Mesenchymal stem cell (in vitro differentiated cells and primary cell): Measurements from ENCODE around the gene CELSR3.

ENCODE experiments used
- DNase-seq: peaks from one replicate; pipeline ENCODE4 v3.0.0-alpha.2; 2013
- H2AFZ ChIP-seq: one replicate; pipeline ENCODE4 v1.6.1; 2013; ENCODE audit warnings: low read depth, mild to moderate bottlenecking, control low read depth, inconsistent platforms, low read length, moderate library complexity
- H2AK5ac ChIP-seq: 2 replicates; pipeline ENCODE4 v1.6.1; 2013; ENCODE audit warnings: low read length, moderate library complexity, mild to moderate bottlenecking, inconsistent platforms; ENCODE audit not compliant: severe bottlenecking
- H2BK120ac ChIP-seq: one replicate; pipeline ENCODE4 v1.6.1; 2013; ENCODE audit warnings: low read depth, mild to moderate bottlenecking, inconsistent platforms, low read length, moderate library complexity
- H2BK12ac ChIP-seq, 2 experiments: one replicate each; pipeline ENCODE4 v1.6.1; 2013; ENCODE audit warnings: inconsistent platforms in 2 of 2, low read length in 2 of 2, mild to moderate bottlenecking in 2 of 2, moderate library complexity in 2 of 2, control low read depth in 1 of 2
- H2BK15ac ChIP-seq: one replicate; pipeline ENCODE4 v1.6.1; 2013; ENCODE audit warnings: mild to moderate bottlenecking, low read depth, inconsistent platforms; ENCODE audit not compliant: poor library complexity, severe bottlenecking
- H2BK5ac ChIP-seq: 2 replicates; pipeline ENCODE4 v1.6.1; 2013; ENCODE audit warnings: low read depth, mild to moderate bottlenecking, low read length, control low read depth, inconsistent platforms; ENCODE audit not compliant: poor library complexity, severe bottlenecking
- H3K14ac ChIP-seq, 2 experiments: one replicate each; pipeline ENCODE4 v1.6.1; 2013; ENCODE audit warnings: inconsistent platforms in 2 of 2, low read length in 2 of 2, control low read depth in 1 of 2, mild to moderate bottlenecking in 1 of 2, moderate library complexity in 1 of 2
- H3K18ac ChIP-seq, 2 experiments: one replicate each; pipeline ENCODE4 v1.6.1; 2013; ENCODE audit warnings: inconsistent platforms in 2 of 2, low read length in 2 of 2, control low read depth in 1 of 2, low read depth in 1 of 2, mild to moderate bottlenecking in 1 of 2
- H3K23ac ChIP-seq, 2 experiments: one replicate each; pipeline ENCODE4 v1.6.1; 2013; ENCODE audit warnings: inconsistent platforms in 2 of 2, low read length in 2 of 2, mild to moderate bottlenecking in 2 of 2, moderate library complexity in 2 of 2, control low read depth in 1 of 2
- H3K27ac ChIP-seq: 2 replicates; pipeline ENCODE4 v1.5.1; 2013; ENCODE audit warnings: mild to moderate bottlenecking, moderate library complexity, low read length, control low read depth, inconsistent platforms; ENCODE audit not compliant: poor library complexity, severe bottlenecking
- H3K27me3 ChIP-seq, 2 experiments: 2 replicates each; pipeline versions ENCODE4 v1.6.1 to v1.7.0; 2013; ENCODE audit warnings: low read length in 2 of 2, mild to moderate bottlenecking in 2 of 2, moderate library complexity in 2 of 2, control low read depth in 1 of 2, inconsistent platforms in 1 of 2; ENCODE audit not compliant: control insufficient read depth in 1 of 2, insufficient read depth in 1 of 2
- H3K36me3 ChIP-seq, 2 experiments: 2 replicates each; pipeline versions ENCODE4 v1.6.1 to v1.7.0; 2013; ENCODE audit warnings: low read length in 2 of 2, control low read depth in 1 of 2, inconsistent platforms in 1 of 2, low read depth in 1 of 2, mild to moderate bottlenecking in 1 of 2; ENCODE audit not compliant: insufficient read depth in 2 of 2, control insufficient read depth in 1 of 2
- H3K4ac ChIP-seq, 2 experiments: one replicate each; pipeline ENCODE4 v1.6.1; 2013; ENCODE audit warnings: inconsistent platforms in 2 of 2, low read length in 2 of 2, mild to moderate bottlenecking in 2 of 2, moderate library complexity in 2 of 2, control low read depth in 1 of 2, low read depth in 1 of 2
- H3K4me1 ChIP-seq: 2 replicates; pipeline ENCODE4 v1.6.1; 2013; ENCODE audit warnings: low read depth, low read length, control low read depth; ENCODE audit not compliant: control insufficient read depth, insufficient read depth
- H3K4me2 ChIP-seq: 2 replicates; pipeline ENCODE4 v1.6.1; 2013; ENCODE audit warnings: low read length, mild to moderate bottlenecking, inconsistent platforms; ENCODE audit not compliant: poor library complexity, severe bottlenecking
- H3K4me3 ChIP-seq, 2 experiments: 2 replicates each; pipeline versions ENCODE4 v1.5.1 to v1.7.0; 2013; ENCODE audit warnings: low read length in 2 of 2, mild to moderate bottlenecking in 2 of 2, control low read depth in 1 of 2, low read depth in 1 of 2; ENCODE audit not compliant: insufficient read depth in 1 of 2
- H3K79me1 ChIP-seq: replicated peaks from 2 replicates; pipeline ENCODE4 v1.6.1; 2013; ENCODE audit warnings: mild to moderate bottlenecking, control low read depth, low read length, inconsistent platforms; ENCODE audit not compliant: poor library complexity, severe bottlenecking
- H3K9ac ChIP-seq: 2 replicates; pipeline ENCODE4 v1.7.0; 2013; ENCODE audit warnings: mild to moderate bottlenecking, low read length, moderate library complexity
- H3K9me3 ChIP-seq: 2 replicates; pipeline ENCODE4 v1.7.0; 2013; ENCODE audit warnings: mild to moderate bottlenecking, low read length; ENCODE audit not compliant: control insufficient read depth
- H4K8ac ChIP-seq: one replicate; pipeline ENCODE4 v1.6.1; 2013; ENCODE audit warnings: inconsistent platforms, mild to moderate bottlenecking, low read length, moderate library complexity
- H4K91ac ChIP-seq: one replicate; pipeline ENCODE4 v1.6.1; 2013; ENCODE audit warnings: mild to moderate bottlenecking, low read length, inconsistent platforms
- WGBS: methylation state at CpG from one replicate; pipeline ENCODE4 v1.1.7; 2013; ENCODE audit warnings: mixed read lengths; 5-methylcytosine and 5-hydroxymethylcytosine counted together

The CELSR3 gene

DNA sequence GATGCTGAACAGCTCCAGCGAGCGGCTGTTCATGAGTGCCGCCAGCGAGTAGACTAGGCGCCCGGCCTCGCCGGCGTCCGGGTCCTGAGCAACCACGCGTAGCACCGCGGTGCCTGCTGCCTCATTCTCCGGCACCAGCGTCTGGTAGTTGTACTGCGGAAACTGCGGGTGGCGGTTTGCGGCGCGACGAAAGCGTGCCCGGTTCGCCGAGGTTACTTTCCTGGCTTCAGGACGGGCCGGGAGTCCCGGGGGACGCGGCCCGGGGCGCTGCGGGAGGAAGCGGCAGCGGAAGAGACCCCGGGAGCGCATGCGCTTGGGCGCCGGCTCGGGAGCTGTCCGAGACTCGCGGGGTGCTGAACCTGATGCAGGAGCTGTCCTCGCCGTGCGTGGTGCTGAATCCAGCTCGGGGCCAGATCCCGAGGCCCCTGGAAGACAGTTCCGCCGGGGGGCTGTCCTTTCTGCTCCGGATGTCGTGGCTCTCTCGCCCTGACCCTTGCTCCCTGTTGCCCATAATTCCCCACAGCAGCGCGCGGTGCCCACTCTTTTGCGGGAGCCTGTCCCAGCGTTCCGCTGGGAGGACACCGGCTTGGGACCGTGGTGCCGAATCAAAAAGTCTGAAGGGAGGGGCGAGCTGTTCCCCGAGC, 1.1 kb downstream of the CELSR3 start:
- H3K4me1 ChIP-seq = peaks cover 25% of the 10 kb centered on the region
- peak; percentile 50 for DNase-seq
- H4K8ac ChIP-seq = no peak overlapping the region
- no peak overlapping the region for H2AFZ ChIP-seq
- no peak overlapping the region for H3K4ac ChIP-seq
- peak overlapping the region; percentile 41 to 75 for H3K4me3 ChIP-seq
- H2BK12ac ChIP-seq = no peak overlapping the region
- H3K18ac ChIP-seq = no peak overlapping the region
- H3K4me2 ChIP-seq = peak overlapping the region; percentile 89
- no peak overlapping the region for H2BK15ac ChIP-seq
- no peak overlapping the region for H2BK120ac ChIP-seq
- no peaks in the 10 kb centered on the region for H3K79me1 ChIP-seq
- peaks cover 0 to 24% of the 10 kb centered on the region in 2 experiments for H3K36me3 ChIP-seq
- no peak overlapping the region for H3K23ac ChIP-seq
- no peak overlapping the region for H3K14ac ChIP-seq
- 4% methylated on average over 67 of the region's 67 CpGs for WGBS
- no peak overlapping the region for H3K9ac ChIP-seq
- no peak overlapping the region for H3K27ac ChIP-seq
- H2BK5ac ChIP-seq = no peak overlapping the region
- H2AK5ac ChIP-seq = no peak overlapping the region
- H3K9me3 ChIP-seq = no peaks in the 10 kb centered on the region
- peaks cover 6 to 23% of the 10 kb centered on the region in 2 experiments for H3K27me3 ChIP-seq
- H4K91ac ChIP-seq = no peak overlapping the region

DNA sequence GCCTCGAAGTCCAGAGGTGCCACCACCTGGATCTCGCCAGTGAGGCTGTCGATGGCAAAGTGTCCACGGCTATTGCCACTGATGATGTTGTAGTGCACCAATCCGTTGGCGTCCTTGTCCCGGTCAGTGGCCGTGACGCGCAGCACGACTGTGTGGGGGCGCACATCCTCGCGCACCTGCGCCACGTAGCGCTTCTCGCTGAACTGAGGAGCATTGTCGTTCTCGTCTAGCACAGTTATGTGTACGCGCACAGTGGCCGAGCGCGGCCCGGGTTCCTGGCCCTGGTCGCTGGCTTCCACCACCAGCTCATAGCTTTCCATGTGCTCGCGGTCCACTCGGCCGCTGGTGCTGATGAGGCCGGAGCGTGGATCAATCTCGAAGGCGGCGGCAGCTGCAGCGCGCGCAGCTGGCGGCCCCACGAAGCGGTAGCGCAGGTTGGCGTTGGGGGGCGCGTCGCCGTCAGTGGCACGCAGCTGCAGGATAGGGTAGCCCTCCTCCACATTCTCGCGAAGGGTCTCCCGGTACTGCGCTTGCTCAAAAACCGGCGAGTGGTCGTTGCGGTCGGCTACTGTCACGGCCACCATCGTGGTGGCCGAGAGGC, 1.8 kb downstream of the CELSR3 start:
- H3K36me3 ChIP-seq = peaks cover 0 to 27% of the 10 kb centered on the region in 2 experiments
- no peak overlapping the region for H3K9ac ChIP-seq
- H3K27ac ChIP-seq = no peak overlapping the region
- no peaks in the 10 kb centered on the region for H3K79me1 ChIP-seq
- no peak overlapping the region for H2AK5ac ChIP-seq
- peaks cover 6 to 24% of the 10 kb centered on the region in 2 experiments for H3K27me3 ChIP-seq
- no peak overlapping the region for H3K14ac ChIP-seq
- no peak overlapping the region for H3K4ac ChIP-seq
- no peak overlapping the region for H4K91ac ChIP-seq
- H2BK12ac ChIP-seq = no peak overlapping the region
- peaks cover 32% of the 10 kb centered on the region for H3K4me1 ChIP-seq
- no peak overlapping the region for H2BK120ac ChIP-seq
- H3K4me2 ChIP-seq = no peak overlapping the region
- DNase-seq = no peak
- WGBS = 91% methylated on average over 61 of the region's 61 CpGs
- H2BK15ac ChIP-seq = no peak overlapping the region
- no peak overlapping the region for H3K18ac ChIP-seq
- H3K23ac ChIP-seq = no peak overlapping the region
- no peak overlapping the region for H2BK5ac ChIP-seq
- peak overlapping the region in 1 of 2 experiments; percentile 75 for H3K4me3 ChIP-seq
- no peak overlapping the region for H2AFZ ChIP-seq
- H4K8ac ChIP-seq = no peak overlapping the region
- no peaks in the 10 kb centered on the region for H3K9me3 ChIP-seq

DNA sequence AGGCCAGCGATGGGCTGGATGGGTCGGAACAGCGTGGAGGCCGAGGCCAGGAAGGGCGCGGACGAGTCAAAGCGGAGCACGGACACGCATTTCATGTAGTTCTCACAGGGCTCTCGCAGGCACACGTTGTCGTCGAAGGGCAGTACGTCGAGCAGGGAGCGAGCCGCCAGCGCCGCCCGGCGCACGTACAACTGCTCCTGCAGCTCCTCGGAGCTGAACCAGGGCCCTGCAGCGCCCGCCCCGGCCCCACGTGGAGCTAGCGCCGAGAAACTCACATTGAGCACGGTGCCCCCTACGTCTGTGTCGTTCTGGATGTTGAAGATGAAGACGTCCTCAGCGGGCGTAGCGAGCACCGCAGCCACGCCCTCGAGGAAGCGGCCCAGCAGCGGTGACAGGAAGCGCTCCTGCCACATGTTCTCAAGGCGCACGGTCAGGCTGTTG, 5.8 kb downstream of the CELSR3 start:
- Histone ChIP-seq H3K4ac (no peak overlapping the region), H2BK12ac (no peak overlapping the region), H2BK120ac (no peak overlapping the region), H2AK5ac (no peak overlapping the region), H2AFZ (no peak overlapping the region), H3K23ac (no peak overlapping the region), H3K4me3 (peak overlapping the region in 1 of 2 experiments; percentile 65), H3K9me3 (no peaks in the 10 kb centered on the region), H3K18ac (no peak overlapping the region), H4K8ac (no peak overlapping the region), H3K4me2 (no peak overlapping the region), H3K79me1 (no peaks in the 10 kb centered on the region), H3K4me1 (peaks cover 22% of the 10 kb centered on the region), H2BK5ac (no peak overlapping the region), H3K27me3 (peaks cover 1 to 39% of the 10 kb centered on the region in 2 experiments), H3K14ac (no peak overlapping the region), H3K36me3 (peaks cover 0 to 27% of the 10 kb centered on the region in 2 experiments), H3K27ac (no peak overlapping the region), H4K91ac (no peak overlapping the region), H3K9ac (peak overlapping the region; percentile 29), H2BK15ac (no peak overlapping the region)
- 96% methylated on average over 45 of the region's 45 CpGs for WGBS
- DNase-seq = no peak

DNA sequence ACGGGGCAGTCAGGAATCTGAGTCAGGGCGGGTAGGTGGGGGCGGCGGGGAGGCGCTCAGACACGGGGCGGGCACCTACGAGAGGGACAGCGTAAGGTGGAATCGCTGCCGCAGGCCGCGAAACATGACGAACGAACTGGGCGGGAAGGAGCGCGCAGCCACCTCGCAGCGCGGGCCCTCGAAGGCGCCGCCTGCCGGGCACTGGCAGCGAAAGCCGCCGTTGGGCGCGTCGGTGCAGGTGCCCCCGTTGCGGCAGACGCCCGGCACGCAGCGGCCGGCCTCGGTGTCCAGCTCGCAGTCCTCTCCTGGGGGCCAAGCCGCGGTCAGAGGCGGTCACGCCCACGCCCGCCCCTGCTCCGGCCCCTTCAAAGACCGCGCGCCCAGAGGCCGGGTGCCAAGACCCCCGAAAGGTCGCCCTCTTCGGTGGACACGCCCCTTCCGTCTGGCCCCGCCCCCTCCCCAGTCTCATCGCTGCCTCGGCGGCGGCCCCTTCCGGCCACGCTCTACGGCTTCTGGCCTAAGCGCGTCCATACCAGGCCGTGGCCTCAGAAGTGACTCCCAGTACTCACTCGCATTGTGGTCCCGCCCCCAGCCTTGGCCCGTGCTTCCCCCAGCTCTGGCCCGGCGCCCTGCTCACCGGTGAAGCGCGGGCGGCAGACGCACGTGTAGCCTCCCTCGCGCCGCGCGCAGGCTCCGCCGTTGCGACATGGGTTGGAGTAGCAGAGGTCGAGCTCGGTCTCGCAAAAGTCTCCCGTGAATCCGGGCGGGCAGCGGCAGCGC, 6.4 kb downstream of the CELSR3 start:
- Histone ChIP-seq H4K8ac (no peak overlapping the region), H2BK15ac (no peak overlapping the region), H3K9me3 (no peaks in the 10 kb centered on the region), H3K18ac (no peak overlapping the region), H3K27ac (no peak overlapping the region), H2AK5ac (no peak overlapping the region), H2BK12ac (no peak overlapping the region), H2AFZ (no peak overlapping the region), H3K9ac (peak overlapping the region; percentile 29), H3K27me3 (peaks cover 0 to 39% of the 10 kb centered on the region in 2 experiments), H3K14ac (no peak overlapping the region), H3K4ac (no peak overlapping the region), H3K36me3 (peaks cover 0 to 29% of the 10 kb centered on the region in 2 experiments), H3K4me1 (peaks cover 18% of the 10 kb centered on the region), H3K23ac (no peak overlapping the region), H3K4me3 (peak overlapping the region; percentile 15 to 65), H3K4me2 (peak overlapping the region; percentile 37), H2BK5ac (no peak overlapping the region), H3K79me1 (no peaks in the 10 kb centered on the region), H2BK120ac (no peak overlapping the region), H4K91ac (no peak overlapping the region)
- DNase-seq = peak; percentile 42
- 34% methylated on average over 89 of the region's 94 CpGs for WGBS
